GM18511 (cell line): ENCODE results near the gene NHERF1.

Source experiments
- ATAC-seq: cut with Tn5 transposase; IDR thresholded peaks from one replicate; pipeline ENCODE4 v1.9.1; 2021; ENCODE audit warnings: mild to moderate bottlenecking, moderate library complexity; ENCODE audit not compliant: unreplicated experiment

Gene NHERF1

DNA sequence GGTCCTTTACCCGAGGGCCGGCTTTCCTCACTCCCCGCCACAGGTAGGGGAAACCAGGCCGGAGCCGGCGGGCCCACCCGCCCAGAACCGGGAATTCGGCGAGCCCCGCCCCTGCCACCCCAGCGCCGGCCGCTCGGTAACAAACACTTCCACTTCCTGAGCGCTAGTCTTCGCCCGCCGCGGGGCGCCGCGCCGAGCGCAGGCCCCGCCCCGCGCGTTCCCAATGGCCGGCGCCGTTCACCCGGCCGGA, 224 bp upstream of the NHERF1 start:
- ATAC-seq = no peak

GRCh38 chr17:74749279-74750038, 1.0 kb downstream of the NHERF1 start:
- ATAC-seq = peak; percentile 18

GRCh38 chr17:74750039-74750326, 1.6 kb downstream of the NHERF1 start:
- no peak for ATAC-seq

DNA sequence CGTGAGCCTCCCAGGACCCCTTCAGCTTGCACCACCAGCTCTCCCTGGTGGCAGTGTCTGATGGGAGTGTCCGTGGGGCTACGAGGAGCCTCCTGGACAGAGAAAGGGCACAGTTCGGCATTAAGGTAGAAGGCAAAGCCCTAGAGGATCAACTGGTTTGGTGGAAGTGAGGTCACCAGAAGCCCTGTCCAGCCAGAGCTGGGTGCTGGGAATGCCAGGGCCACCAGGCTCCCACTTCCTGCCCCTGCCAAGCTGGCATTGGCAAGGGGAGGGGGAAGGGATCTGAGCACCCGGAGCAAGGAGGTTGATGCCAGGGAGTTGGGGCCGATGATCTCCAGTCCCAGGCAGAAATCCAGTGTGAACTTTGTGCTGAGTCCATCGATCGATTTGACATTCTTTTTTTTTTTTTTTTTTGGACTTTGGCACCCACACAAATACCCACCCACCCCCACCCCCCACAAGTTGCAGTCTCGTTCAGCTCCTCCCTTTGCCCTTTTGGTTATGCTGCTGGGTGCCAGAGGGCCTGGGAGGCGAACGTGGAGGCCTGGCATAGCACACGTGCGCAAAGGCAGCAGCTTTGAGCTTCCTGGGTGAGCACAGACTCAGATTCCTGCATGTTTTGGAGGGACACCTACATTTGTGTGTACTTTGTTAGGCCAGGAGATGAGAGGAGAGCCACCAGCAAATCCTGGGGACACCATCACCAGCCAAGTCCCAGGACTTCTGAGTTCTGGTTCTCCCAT, 2.1 kb downstream of the NHERF1 start:
- no peak for ATAC-seq

GRCh38 chr17:74752415-74752814, 4.0 kb downstream of the NHERF1 start:
- no peak for ATAC-seq

DNA sequence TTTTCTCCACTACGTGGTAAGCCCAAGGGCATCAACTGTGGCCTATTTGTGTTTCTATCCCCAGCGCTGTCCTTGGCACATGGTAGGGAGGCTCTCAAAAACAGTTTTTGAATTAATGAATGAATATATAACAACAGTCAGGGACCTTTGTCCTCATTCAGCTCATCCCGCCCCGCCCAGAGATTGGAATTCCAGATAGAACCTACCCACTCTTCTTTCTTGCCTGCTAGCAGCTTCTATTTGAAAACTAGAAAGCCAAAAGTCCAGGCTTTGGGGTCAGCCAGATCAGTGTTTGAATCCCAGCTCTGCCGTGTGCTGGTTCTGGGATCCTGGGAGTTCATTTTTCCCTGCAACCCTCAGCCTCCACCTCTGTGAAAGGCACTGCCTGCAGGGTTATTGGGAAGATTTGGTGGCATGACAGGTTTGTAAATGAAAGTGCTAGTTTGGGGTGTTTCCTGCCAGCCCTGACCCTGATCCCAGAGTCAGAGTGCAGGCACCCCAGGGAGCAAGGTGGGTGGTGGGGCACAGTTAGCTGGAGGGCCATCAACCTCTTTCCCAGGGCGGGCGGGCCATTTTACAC, 4.5 kb downstream of the NHERF1 start:
- no peak for ATAC-seq

DNA sequence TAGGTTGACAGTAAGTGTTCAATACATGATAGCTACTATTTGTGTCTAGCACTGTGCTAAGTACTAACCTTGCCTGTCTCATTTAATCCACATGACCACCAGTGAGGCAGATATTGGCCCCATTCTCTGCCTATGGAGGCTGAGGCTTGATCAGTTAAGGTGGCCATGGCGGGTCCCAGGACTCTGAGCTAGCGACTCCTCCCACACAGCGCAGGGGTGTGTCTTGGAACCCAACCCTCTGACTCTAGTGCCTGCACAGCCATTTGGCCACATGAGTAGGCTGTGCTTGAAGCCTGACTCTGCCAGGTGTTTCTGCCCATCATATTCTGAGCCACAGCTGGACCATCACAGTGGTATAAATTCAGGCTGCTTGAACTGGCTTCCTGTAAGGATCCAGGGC, 6.4 kb downstream of the NHERF1 start:
- ATAC-seq = no peak

DNA sequence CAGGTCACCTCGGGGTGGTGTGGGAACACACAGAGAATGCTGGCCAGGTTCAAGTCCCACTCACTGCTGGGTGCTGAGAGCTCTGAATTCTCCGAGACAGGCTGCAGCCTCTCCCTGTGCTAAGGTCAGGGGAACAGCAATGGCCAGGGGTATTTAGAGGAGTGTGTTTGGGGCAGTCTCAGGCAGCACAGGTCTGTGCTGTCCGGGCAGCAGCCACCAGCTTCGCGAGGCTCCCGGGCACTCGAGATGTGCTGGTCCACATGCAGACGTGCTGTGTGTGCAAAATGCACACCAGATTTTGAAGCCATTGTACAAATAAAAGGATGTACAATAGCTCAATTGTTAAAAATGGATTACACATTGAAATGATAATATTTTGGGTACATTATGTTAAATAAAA, 7.1 kb downstream of the NHERF1 start:
- no peak for ATAC-seq

DNA sequence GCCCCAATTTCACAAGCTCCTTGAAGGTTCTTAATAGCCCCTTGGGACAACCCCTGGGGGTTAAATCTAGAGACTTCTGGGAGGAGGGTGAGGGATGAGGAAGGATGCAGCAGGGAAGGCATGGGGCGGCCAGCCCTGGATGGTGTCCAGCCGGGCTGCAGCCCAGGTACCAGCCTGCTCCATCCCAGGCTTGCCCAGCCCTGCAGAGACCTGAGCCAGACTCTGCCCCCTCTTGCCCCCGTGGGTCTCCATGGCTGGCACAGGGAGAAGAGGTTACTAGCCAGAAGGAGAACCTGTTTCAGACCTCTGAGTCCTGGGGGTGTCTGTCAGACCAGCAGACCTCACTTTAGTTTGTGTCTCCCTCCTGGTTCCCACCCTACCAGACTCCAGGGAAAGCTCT, 8.5 kb downstream of the NHERF1 start:
- ATAC-seq = no peak

- ATAC-seq = no peak
These were observed 9.1 kb downstream of the NHERF1 start for GRCh38 chr17:74757502-74757901.

GRCh38 chr17:74757931-74758847, 9.8 kb downstream of the NHERF1 start:
- no peak for ATAC-seq

DNA sequence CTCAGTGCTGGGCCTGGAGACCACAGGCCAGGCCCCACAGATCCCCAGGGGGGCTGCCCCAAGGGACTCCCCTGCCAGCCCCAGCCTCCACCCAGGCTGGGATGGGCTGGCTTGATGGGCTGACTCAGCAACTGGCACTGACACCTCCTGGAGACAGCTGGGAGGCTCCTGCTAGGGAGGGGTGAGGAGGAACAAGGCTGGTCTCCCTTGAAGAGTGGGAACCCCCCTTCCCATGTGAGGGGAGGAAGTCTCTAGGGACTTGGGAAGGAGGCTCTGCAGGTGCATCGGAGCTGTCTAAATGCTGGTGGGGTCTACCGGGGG, 10.4 kb downstream of the NHERF1 start:
- ATAC-seq = peak; percentile 36

DNA sequence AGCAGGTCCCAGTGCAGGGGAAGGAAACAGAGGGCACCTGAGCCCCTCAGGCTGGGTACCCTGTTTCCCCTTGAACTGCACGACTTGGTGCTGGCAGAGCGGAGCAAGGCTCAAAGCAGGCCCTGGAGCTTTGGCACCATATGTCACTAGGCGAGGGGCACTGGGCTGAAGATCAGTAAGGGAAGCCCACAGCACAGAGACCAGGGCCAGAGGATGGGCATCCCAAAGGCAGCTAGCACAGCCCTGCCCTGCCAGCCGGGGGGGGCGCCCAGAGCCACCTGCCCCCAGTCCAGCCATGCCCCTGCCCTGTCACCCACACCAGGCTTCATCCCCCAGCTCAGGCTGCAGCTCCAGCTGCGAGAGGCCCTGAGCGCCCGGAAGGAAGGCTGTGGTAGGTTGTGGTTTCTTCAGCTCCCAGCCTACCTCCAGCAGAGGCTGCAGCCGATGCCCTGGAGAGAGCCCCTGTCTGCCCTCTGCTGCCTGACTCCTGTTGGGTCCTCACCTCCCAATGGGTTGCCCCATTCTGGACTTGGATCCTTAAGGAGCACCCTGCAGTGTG, 10.9 kb downstream of the NHERF1 start:
- ATAC-seq = peak; percentile 84

- ATAC-seq = no peak
These were observed 11.5 kb downstream of the NHERF1 start for GRCh38 chr17:74759941-74760340.

GRCh38 chr17:74760404-74761105, 12.1 kb downstream of the NHERF1 start:
- no peak for ATAC-seq

GRCh38 chr17:74761419-74761818, 13.0 kb downstream of the NHERF1 start:
- ATAC-seq = no peak

GRCh38 chr17:74761931-74762330, 13.5 kb downstream of the NHERF1 start:
- ATAC-seq = no peak

DNA sequence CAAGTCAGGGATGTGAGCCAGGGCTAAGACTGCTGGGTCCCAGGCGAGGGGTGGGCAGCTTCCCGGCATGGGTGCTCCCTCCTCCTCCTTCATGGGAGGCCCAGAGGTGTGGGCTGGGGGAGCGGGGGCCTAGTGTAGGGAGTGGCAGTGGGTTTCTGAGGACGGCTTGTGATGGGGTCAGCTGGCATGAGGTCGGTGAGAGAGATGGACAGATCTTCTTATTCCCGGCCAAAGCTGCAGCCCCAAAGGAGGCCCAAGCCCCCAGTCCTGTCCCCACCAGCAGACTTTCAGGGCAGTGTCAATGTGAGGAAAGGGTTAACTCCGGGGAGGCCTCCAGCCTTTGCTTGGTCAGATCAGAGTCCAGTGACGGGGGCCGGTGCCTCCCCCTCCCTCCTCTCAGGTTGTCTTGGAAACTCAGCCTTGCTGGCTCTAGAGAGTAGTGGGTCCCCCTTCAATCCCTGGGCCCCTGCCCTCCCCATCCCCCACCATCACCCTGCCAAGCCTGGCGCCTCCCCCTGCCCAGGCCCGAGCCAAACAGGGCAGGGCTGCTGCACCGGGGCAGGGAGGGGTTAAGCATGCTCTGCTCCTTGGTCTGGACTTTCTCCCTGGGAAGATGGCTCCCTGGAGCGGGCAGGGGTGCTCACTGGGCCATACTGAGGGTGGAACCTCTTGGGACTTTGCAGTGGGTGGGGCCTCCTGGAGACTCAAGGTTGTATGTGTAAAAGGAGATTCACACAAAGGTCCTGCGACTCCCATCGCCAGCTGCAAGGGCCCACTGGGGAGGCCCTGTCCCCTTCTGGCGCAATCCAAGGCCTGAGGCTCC, 15.3 kb downstream of the NHERF1 start:
- no peak for ATAC-seq

GRCh38 chr17:74764751-74765286, 16.4 kb downstream of the NHERF1 start:
- ATAC-seq = no peak

DNA sequence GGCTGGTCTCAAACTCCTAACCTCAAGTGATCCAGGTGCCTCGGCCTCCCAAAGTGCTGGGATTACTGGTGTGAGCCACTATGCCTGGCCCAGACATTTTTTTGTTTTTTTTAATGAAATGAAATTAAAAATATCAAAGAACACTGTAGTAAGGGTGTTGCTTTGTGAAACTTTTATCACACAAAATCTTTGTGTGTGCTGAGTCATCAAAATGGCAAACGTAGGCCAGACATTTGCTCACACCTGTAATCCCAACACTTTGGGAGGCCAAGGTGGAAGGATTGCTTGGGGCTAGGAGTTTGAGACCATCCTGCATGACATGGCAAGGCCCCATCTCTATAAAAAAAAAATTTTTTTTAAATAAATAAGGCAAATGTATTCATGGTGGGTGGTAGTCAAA, 18.0 kb downstream of the NHERF1 start:
- ATAC-seq = no peak
